Transverse colon (tissue), 4 donors: Measurements from ENCODE around the gene BLOC1S5. TPM values are rescaled to one million over a fixed set of nuclear protein-coding genes. Genes with fewer than 3 reads are reported as not detected.
A peak's percentile ranks its signal among the peaks of the same experiment; 100 is the strongest.

Source experiments
- DNase-seq: peaks from one replicate; pipeline ENCODE4 v3.0.0-alpha.2; 2019
- H3K27ac ChIP-seq, 4 donors: fragments of 200-600 bp; sonication (generic); 2 replicates each; pipeline ENCODE4 v1.5.1; 2016 to 2018; ENCODE audit warnings: inconsistent platforms in 4 of 4
- H3K27me3 ChIP-seq: fragments of 200-600 bp; sonication (generic); 2 replicates; pipeline ENCODE4 v1.5.1; 2017; ENCODE audit warnings: inconsistent platforms
- H3K36me3 ChIP-seq, 4 donors: fragments of 200-600 bp; sonication (generic); 2 replicates each; pipeline ENCODE4 v1.5.1; 2017 to 2019; ENCODE audit warnings: inconsistent platforms in 4 of 4
- H3K4me1 ChIP-seq, 4 donors: fragments of 200-600 bp; sonication (generic); 2 replicates each; pipeline ENCODE4 v1.5.1; 2017 to 2020; ENCODE audit warnings: inconsistent platforms in 4 of 4
- H3K4me3 ChIP-seq, 4 donors: fragments of 200-600 bp; sonication (generic); 1 replicate in 1 of 4; 2 replicates in 3 of 4; pipeline versions ENCODE4 v1.5.1 to v1.6.1; 2017 to 2019; ENCODE audit warnings: inconsistent platforms in 4 of 4
- H3K9me3 ChIP-seq, 2 donors: fragments of 200-600 bp; sonication (generic); 2 replicates each; pipeline ENCODE4 v1.5.1; 2017 to 2019; ENCODE audit warnings: inconsistent platforms in 2 of 2
- CTCF ChIP-seq, 5 experiments: fragments of 200-600 bp in 3 of 5; fragments of 450-650 bp in 2 of 5; sonication (generic) in 3 of 5; IDR thresholded peaks; 1 replicate in 2 of 5; 2 replicates in 3 of 5; pipeline ENCODE4 v1.5.1; 2016 to 2017; ENCODE audit warnings: antibody characterized with exemption in 5 of 5, inconsistent platforms in 3 of 5, mild to moderate bottlenecking in 2 of 5, moderate library complexity in 1 of 5
- EP300 ChIP-seq: sonication (generic); formaldehyde crosslinking; IDR thresholded peaks from one replicate; pipeline ENCODE4 v1.6.1; 2017; ENCODE audit warnings: antibody characterized with exemption, low read depth
- POLR2A ChIP-seq: fragments of 450-650 bp; IDR thresholded peaks from one replicate; pipeline ENCODE4 v1.6.1; 2016; ENCODE audit warnings: antibody characterized with exemption, mild to moderate bottlenecking, moderate library complexity
- POLR2AphosphoS5 ChIP-seq, 3 donors: sonication (generic); formaldehyde crosslinking; IDR thresholded peaks; one replicate each; pipeline ENCODE4 v1.6.1; 2016; ENCODE audit warnings: antibody characterized with exemption in 3 of 3
- WGBS, 2 donors: methylation state at CpG; one replicate each; pipeline ENCODE4 v1.1.5; 2018; ENCODE audit warnings: low coverage in 1 of 2; 5-methylcytosine and 5-hydroxymethylcytosine counted together
- in situ Hi-C, 4 donors: fragments of 200-750 bp; cut with MboI; loops; one replicate each; pipeline versions ENCODE4 v1.15.0 to v1.15.1; 2017; ENCODE audit warnings: low sequenced_read_pairs in 3 of 4, low pct_ligation_motif_present in 1 of 4, low pct_unique_long_range_greater_than_20kb in 1 of 4
- intact Hi-C: fragments of 100-400 bp; cut with DNase I; formaldehyde crosslinking; loops from one replicate; pipeline ENCODE4 v1.15.1; 2023; ENCODE audit warnings: low total_unique reads
- total RNA-seq, 4 donors: library from RNA; depleted of rRNA; stranded (reverse); fragments of >200 nt; gene quantifications; one replicate each; pipeline ENCODE4 v1.1.0, GENCODE V29; 2016

The BLOC1S5 gene
- total RNA-seq, 4 donors from 2014 or later: 2.0 to 12.7 (median 10.3) TPM

- WGBS, 2 donors: 96 to 100% methylated on average over 2 to 8 of the region's 8 CpGs
- no peak for TF ChIP-seq POLR2AphosphoS5 (IDR thresholded peaks at IDR 0.05)
Observed at GRCh38 chr6:7976485-7977056, 87.6 kb downstream of the BLOC1S5 start.

GRCh38 chr6:7975764-7976146 lies 88.4 kb downstream of the BLOC1S5 start:
- Histone ChIP-seq H3K4me3 (peak overlapping the region in 1 of 4 donors; percentile 5), H3K4me1 (peaks cover 3 to 16% (median 12%) of the 10 kb centered on the region in 4 donors), H3K27me3 (no peaks in the 10 kb centered on the region), H3K27ac (peak overlapping the region; percentile 22 to 70 (median 32)), H3K36me3 (no peaks in the 10 kb centered on the region), H3K9me3 (no peaks in the 10 kb centered on the region)
- no peak for TF ChIP-seq CTCF (IDR thresholded peaks at IDR 0.05)
- peak in 1 of 3 donors; percentile 41 for TF ChIP-seq POLR2AphosphoS5 (IDR thresholded peaks at IDR 0.05)
- no peak for TF ChIP-seq POLR2A
- in situ Hi-C loops: loop anchor here in 1 of 4 donors (25.0 kb wide), 1 partner anchor 263 kb away; no protein-coding TSS in a partner anchor
- WGBS, 2 donors: 23% methylated on average over 8 of the region's 8 CpGs; no CpG with 5 or more reads in 1 of the 2 donors
- intact Hi-C loops: no loop called here
- DNase-seq: peak; percentile 56

More at GRCh38 chr6:7976485-7977056, 87.6 kb downstream of the BLOC1S5 start:
- intact Hi-C loops (no loop called here), in situ Hi-C loops (loop anchor here in 1 of 4 donors (25.0 kb wide), 1 partner anchor 264 kb away; no protein-coding TSS in a partner anchor)
- Histone ChIP-seq H3K27ac (peak overlapping the region in 1 of 4 donors; percentile 38), H3K4me1 (peaks cover 3 to 16% (median 12%) of the 10 kb centered on the region in 4 donors), H3K9me3 (no peaks in the 10 kb centered on the region), H3K27me3 (no peaks in the 10 kb centered on the region), H3K4me3 (no peak overlapping the region), H3K36me3 (no peaks in the 10 kb centered on the region)
- DNase-seq: no peak

- Histone ChIP-seq H3K27ac (peak overlapping the region; percentile 22 to 70 (median 32)), H3K36me3 (no peaks in the 10 kb centered on the region), H3K4me1 (peaks cover 3 to 16% (median 12%) of the 10 kb centered on the region in 4 donors), H3K27me3 (no peaks in the 10 kb centered on the region), H3K9me3 (no peaks in the 10 kb centered on the region), H3K4me3 (peak overlapping the region in 2 of 4 donors; percentile 1 to 5)
- TF ChIP-seq POLR2AphosphoS5 (IDR thresholded peaks at IDR 0.05) (peak; percentile 20 to 63 (median 32)), EP300 (no peak), POLR2A (no peak), CTCF (IDR thresholded peaks at IDR 0.05) (no peak)
- intact Hi-C loops: no loop called here
- in situ Hi-C loops: loop anchor here in 1 of 4 donors (25.0 kb wide), 1 partner anchor 263 kb away; no protein-coding TSS in a partner anchor
- WGBS, 2 donors: 4 to 12% methylated on average over 12 to 18 of the region's 18 CpGs
- peak; percentile 78 for DNase-seq
Observed at GRCh38 chr6:7974938-7975763, 89.0 kb downstream of the BLOC1S5 start.

- Histone ChIP-seq H3K4me3 (no peak overlapping the region), H3K27me3 (no peaks in the 10 kb centered on the region), H3K4me1 (peaks cover 3 to 16% (median 12%) of the 10 kb centered on the region in 4 donors), H3K9me3 (no peaks in the 10 kb centered on the region), H3K27ac (peak overlapping the region in 3 of 4 donors; percentile 25 to 70 (median 38)), H3K36me3 (no peaks in the 10 kb centered on the region)
- TF ChIP-seq POLR2A (no peak), EP300 (no peak), POLR2AphosphoS5 (IDR thresholded peaks at IDR 0.05) (no peak), CTCF (IDR thresholded peaks at IDR 0.05) (no peak)
- WGBS, 2 donors: 16 to 50% methylated on average over 4 to 5 of the region's 5 CpGs
- intact Hi-C loops: no loop called here
- DNase-seq: no peak
- in situ Hi-C loops: no loop called here
Observed at GRCh38 chr6:7974565-7974937, 89.6 kb downstream of the BLOC1S5 start.
